SIG-M5 (cell line): Measurements from ENCODE around the gene OR6J1.
"Not testable (repeated sequence)": the region's sequence is repeated elsewhere in the genome, so short reads cannot be mapped to it uniquely, and the experiment has no call there.

Experiments used
- DNase-seq: peaks from one replicate; lab custom pipeline; 2025; lab: John Stamatoyannopoulos, UW

Gene OR6J1

GRCh38 chr14:22650960-22651521 lies 6.9 kb upstream of the OR6J1 start:
- no peak for DNase-seq

- DNase-seq, result no peak
These were observed 6.0 kb upstream of the OR6J1 start for GRCh38 chr14:22650046-22650739.

GRCh38 chr14:22648506-22648905 lies 4.4 kb upstream of the OR6J1 start:
- no peak for DNase-seq

DNA sequence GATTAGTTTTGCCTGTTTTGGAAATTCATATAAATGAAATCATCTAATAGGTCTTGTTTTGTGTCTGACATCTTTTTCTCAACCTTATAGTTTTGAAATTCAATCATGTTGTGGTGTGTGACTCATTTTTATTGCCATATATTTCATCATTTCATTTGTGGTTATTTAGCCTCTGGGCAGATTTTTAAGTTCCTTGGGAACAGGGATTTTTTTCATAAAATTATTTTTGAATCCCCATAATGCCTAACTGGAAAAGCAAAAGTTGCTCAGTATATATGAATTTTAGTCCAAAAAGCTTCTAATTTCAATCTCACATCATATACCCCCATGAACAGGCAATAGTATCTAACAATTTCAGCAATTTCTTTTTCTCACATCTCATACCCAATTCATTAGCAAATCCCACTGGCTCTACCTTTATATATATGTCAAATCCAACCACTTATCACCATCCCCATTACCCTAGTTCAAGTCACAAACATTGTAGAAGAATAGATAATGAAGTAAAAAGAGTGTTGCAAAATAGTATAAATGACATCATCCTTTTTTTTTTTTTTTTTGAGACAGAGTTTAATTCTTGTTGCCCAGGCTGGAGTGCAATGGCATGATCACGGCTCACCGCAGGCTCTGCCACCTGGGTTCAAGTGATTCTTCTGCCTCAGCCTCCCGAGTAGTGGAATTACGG lies 2.6 kb upstream of the OR6J1 start:
- DNase-seq, result no peak

GRCh38 chr14:22641846-22642245 lies 2.3 kb downstream of the OR6J1 start:
- DNase-seq, result no peak

DNA sequence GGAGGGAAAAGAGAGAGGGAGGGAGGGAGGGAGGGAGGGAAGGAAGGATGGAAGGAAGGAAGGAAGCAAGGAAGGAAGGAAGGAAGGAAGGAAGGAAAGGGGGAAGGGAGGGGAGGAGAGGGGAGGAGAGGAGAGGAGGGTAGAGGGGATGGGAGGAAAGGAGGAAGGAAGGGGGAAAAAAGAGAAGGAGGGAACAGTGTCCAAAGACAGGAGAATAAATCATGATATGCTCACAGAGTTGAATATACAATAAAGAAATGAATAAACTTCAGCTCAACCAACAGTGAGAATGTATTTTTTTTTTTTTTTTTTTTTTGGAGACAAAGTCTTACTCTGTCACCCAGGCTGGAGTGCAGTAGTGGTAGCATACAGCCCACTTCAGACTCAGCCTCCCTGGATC lies 4.0 kb downstream of the OR6J1 start:
- no peak for DNase-seq

GRCh38 chr14:22635980-22636379 lies 8.2 kb downstream of the OR6J1 start:
- DNase-seq, result not testable (repeated sequence)

DNA sequence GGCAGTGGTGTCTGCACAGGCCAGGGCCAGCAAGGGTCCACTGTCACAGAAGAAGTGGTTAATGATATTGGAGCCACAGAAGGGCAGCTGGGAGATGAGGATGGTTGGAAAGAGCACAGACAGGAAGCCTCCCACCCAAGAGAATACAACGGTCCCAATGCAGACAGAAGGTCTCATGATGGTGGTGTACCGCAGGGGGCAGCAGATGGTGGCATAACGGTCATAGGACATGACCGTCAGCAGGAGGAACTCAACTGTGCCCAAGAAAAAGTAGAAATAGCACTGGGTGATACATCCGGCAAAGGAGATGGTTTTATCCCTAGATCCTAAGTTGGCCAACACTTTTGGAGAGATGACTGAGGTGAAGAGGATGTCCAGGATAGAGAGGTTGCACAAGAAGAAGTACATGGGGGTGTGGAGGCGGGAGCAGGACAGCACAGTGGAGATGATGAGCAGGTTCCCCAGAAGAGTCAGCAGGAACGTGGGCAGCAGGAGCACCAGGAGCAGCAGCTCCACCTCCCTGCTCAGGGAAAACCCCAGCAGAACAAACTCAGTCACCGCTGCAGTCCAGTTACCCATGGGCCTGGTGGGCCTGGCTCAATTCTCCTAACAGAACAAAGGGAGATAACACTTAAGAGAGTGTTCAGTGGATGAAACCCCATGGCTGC lies 9.8 kb downstream of the OR6J1 start:
- no peak for DNase-seq

GRCh38 chr14:22630486-22630885 lies 13.7 kb downstream of the OR6J1 start:
- DNase-seq, result no peak

- DNase-seq, result no peak
These were observed 14.1 kb downstream of the OR6J1 start for GRCh38 chr14:22630066-22630465.

- no peak for DNase-seq
These were observed 14.8 kb downstream of the OR6J1 start for GRCh38 chr14:22629361-22629760.

DNA sequence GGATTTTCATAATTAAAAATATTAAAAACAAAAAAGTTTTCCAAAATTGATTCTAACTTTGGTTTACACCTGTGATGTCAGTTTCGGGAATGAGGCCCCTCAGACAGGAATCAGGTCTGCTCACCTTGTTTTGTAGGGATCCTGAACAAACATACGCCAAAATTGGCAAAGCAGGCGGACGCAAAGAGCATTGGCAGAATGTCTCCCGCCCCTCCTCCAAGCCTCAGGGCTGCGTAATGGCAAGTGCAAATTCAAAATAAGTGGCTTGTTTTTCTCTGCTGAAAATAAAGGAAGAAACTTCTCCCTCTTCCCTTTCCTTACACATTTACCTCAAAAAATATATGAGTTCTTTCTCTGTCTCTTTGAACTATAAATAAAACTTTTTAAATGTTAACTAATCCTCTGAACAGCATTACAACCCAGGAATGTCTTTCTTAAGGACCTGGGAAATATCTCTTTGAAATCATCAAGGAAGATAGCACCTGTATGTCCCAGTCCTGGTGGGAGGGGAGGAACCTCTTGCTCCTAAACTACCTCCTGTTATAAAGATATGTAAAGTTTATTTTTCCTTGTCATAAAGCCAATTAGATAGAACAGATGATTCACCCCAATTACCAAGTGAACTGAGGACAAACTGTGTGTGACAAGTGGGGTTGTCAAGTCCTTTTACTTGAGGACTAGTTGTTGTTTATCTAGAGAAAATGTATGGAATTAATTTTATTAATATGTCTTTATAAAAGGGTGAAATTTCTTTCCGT lies 16.5 kb downstream of the OR6J1 start:
- DNase-seq, result no peak

DNA sequence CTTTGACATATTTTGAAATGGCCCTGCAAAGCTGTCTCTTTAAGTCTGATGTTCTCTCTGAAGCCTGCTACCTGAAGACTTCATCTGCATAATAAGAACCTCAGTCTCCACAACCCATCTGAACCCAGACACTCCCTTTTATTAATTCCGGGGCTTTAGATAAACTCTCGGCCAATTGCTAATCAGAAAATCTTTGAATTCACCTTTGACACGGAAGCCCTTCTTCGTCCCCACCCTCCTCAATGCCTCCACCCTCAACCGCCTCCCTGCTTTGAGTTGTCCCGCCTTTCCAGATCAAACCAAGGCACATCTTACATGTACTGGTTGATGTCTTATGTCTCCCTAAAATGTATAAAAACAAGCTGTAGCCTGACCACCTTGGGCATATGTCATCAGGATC lies 17.6 kb downstream of the OR6J1 start:
- DNase-seq, result no peak

DNA sequence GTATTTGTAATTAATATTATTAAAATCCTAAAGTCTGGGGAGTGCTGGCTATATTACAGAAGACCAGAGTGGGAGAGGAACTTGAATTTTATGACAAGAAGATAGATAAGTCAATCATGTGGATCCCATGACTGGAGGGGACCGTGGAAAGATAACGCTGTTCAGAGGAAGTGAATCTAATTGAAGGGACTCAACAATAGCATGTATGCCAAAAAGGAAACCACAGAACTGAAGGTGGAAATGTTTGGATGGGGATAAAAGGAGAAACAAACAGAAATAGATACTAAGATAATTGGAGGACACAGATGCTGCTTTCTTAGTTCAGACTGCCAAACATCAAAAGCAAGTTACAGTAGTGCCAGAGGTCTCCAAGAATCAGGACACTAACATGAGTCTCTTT lies 21.1 kb downstream of the OR6J1 start:
- DNase-seq, result no peak

GRCh38 chr14:22622255-22622654 lies 21.9 kb downstream of the OR6J1 start:
- DNase-seq, result no peak

- not testable (repeated sequence) for DNase-seq
These were observed 28.4 kb downstream of the OR6J1 start for GRCh38 chr14:22615765-22616164.

- DNase-seq, result no peak
These were observed 29.8 kb downstream of the OR6J1 start for GRCh38 chr14:22614240-22614799.

DNA sequence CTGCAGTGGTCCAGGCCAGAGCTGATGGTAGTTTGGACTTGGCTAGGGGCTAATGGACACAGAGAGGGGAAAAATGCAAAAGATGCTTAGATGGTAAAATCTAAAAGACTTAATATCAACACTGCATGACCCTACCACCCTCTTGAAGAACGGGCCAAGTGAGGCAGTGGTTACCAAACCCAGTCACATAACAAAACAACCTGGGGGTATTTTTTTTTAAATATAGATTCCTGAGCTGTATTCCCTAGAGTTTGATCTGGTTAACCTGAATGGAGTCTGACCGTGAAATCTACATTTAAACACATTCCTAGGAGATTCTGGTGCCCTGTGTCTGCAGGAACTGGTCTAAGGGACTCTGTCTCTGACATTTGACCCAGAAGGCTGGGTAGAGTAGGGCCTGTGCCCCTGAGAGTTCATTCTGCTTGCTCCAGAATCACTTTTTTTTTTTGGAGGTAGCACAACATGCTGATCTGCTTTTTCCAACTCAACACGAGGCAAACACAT lies 30.4 kb downstream of the OR6J1 start:
- no peak for DNase-seq

DNA sequence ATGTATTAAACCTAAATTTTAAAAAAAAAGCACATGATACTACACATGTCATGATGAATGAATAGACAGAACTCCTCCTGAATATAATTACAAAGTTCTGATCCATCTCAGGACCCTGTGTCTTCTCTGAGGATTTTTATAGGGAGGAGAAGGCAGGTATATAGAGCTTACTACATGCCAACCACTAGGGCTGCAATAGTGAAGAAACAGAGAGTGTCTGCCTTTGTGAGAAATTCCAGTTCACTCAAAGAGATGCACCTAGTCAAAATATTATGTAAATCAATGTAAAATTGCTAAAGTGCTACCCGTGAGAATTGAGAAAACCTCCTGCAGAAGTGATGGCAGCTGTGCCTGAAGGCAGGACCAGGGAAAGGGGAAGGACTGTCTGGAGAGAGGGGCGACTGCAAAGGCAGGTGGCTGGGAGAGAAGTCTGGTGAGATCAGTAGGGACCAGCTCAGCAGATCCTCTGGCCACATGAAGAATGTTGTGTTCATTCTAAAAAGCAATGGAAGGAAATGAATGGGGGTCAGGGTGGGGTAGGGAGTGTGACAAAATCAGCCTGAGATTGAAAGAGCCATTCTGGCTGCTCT lies 31.0 kb downstream of the OR6J1 start:
- no peak for DNase-seq

- no peak for DNase-seq
These were observed 33.2 kb downstream of the OR6J1 start for GRCh38 chr14:22610931-22611330.

GRCh38 chr14:22607291-22607690 lies 36.9 kb downstream of the OR6J1 start:
- DNase-seq, result no peak
